K562 (cell line): ENCODE data around the gene SRRT. TPM values are rescaled to one million over a fixed set of nuclear protein-coding genes. Genes with fewer than 3 reads are reported as not detected.

Experiments used
- ARNT ChIP-seq, 2 experiments: fragments of 450-650 bp; IDR thresholded peaks; 2 replicates each; pipeline ENCODE4 v1.6.1; 2016; ENCODE audit warnings: mild to moderate bottlenecking in 1 of 2
- CBFA2T3 ChIP-seq: fragments of 450-650 bp; IDR thresholded peaks from 2 replicates; pipeline ENCODE4 v1.6.1; 2017
- CBX1 ChIP-seq: sonication (generic); IDR thresholded peaks from 2 replicates; pipeline ENCODE4 v1.6.1; 2016; ENCODE audit warnings: antibody characterized with exemption, low read depth, mild to moderate bottlenecking
- E2F8 ChIP-seq: fragments of 450-650 bp; IDR thresholded peaks from 2 replicates; pipeline ENCODE4 v1.7.1; 2018; ENCODE audit warnings: mild to moderate bottlenecking, low read depth; ENCODE audit not compliant: partially characterized antibody
- HCFC1 ChIP-seq: IDR thresholded peaks from 2 replicates; pipeline ENCODE4 v1.6.1; 2012; ENCODE audit warnings: low read depth, low read length, improper control_type of control experiment
- HDAC8 ChIP-seq: fragments of 450-650 bp; IDR thresholded peaks from 2 replicates; pipeline ENCODE4 v1.6.1; 2016; ENCODE audit warnings: mild to moderate bottlenecking, missing genetic modification characterization, moderate library complexity, missing compliant biosample characterization
- HNRNPLL ChIP-seq: fragments of 200-400 bp; formaldehyde crosslinking; IDR thresholded peaks from 2 replicates; pipeline ENCODE4 v1.6.1; 2017; ENCODE audit warnings: low read length, low read depth, mild to moderate bottlenecking; ENCODE audit not compliant: poor library complexity, severe bottlenecking
- KHSRP ChIP-seq: fragments of 450-650 bp; IDR thresholded peaks from 2 replicates; pipeline ENCODE4 v1.6.1; 2017
- KLF10 ChIP-seq: fragments of 250-450 bp; sonication (Bioruptor Pico); IDR thresholded peaks from 2 replicates; pipeline ENCODE4 v1.6.1; 2021; ENCODE audit warnings: matching md5 sums
- MCM3 ChIP-seq: fragments of 450-650 bp; IDR thresholded peaks from 2 replicates; pipeline ENCODE4 v1.6.1; 2016
- MEIS2 ChIP-seq: fragments of 450-650 bp; IDR thresholded peaks from 2 replicates; pipeline ENCODE4 v1.6.1; 2014; ENCODE audit warnings: mild to moderate bottlenecking; ENCODE audit not compliant: partially characterized antibody
- MTA1 ChIP-seq: fragments of 450-650 bp; IDR thresholded peaks from 2 replicates; pipeline ENCODE4 v1.6.1; 2017; ENCODE audit warnings: borderline replicate concordance
- NCOA2 ChIP-seq, 2 experiments: fragments of 450-650 bp; IDR thresholded peaks; 2 replicates each; pipeline ENCODE4 v1.6.1; 2018; ENCODE audit warnings: mild to moderate bottlenecking in 2 of 2, moderate library complexity in 1 of 2; ENCODE audit not compliant: partially characterized antibody in 2 of 2
- NCOR1 ChIP-seq: fragments of 450-650 bp; IDR thresholded peaks from 2 replicates; pipeline ENCODE4 v1.6.1; 2016; ENCODE audit warnings: mild to moderate bottlenecking, moderate library complexity
- NFIX ChIP-seq: fragments of 250-450 bp; sonication (Bioruptor Pico); IDR thresholded peaks from 2 replicates; pipeline ENCODE4 v1.4.0; 2020; ENCODE audit warnings: low read depth, mild to moderate bottlenecking, moderate library complexity
- NFRKB ChIP-seq: fragments of 450-650 bp; IDR thresholded peaks from 2 replicates; pipeline ENCODE4 v1.6.1; 2016; ENCODE audit warnings: low read depth
- PHB ChIP-seq: fragments of 250-450 bp; sonication (Bioruptor Pico); IDR thresholded peaks from 2 replicates; pipeline ENCODE4 v1.5.0; 2021
- SIX5 ChIP-seq, 2 experiments: IDR thresholded peaks; 2 replicates each; pipeline ENCODE4 v1.6.1; 2011; ENCODE audit warnings: low read length in 2 of 2, borderline replicate concordance in 1 of 2, low read depth in 1 of 2, mild to moderate bottlenecking in 1 of 2, moderate library complexity in 1 of 2; ENCODE audit not compliant: insufficient read depth in 1 of 2
- SNRNP70 ChIP-seq: fragments of 200-400 bp; formaldehyde crosslinking; optimal IDR thresholded peaks from 2 replicates; pipeline ENCODE3; 2017; ENCODE audit warnings: low read depth, low read length
- SP2 ChIP-seq: IDR thresholded peaks from 2 replicates; pipeline ENCODE4 v1.6.1; 2011; ENCODE audit warnings: mild to moderate bottlenecking, low read depth, low read length, moderate library complexity; ENCODE audit not compliant: poor library complexity, severe bottlenecking; ENCODE audit errors: extremely low read depth
- TAF9B ChIP-seq: fragments of 450-650 bp; IDR thresholded peaks from 2 replicates; pipeline ENCODE4 v1.6.1; 2018; ENCODE audit warnings: mild to moderate bottlenecking; ENCODE audit not compliant: partially characterized antibody
- TEAD4 ChIP-seq, 2 experiments: sonication (generic) in 1 of 2; formaldehyde crosslinking in 1 of 2; IDR thresholded peaks; 2 replicates each; pipeline versions ENCODE4 v1.6.1 to v1.8.0; 2012 to 2022; ENCODE audit warnings: borderline replicate concordance in 1 of 2, inconsistent platforms in 1 of 2, low read length in 1 of 2, mild to moderate bottlenecking in 1 of 2, missing genetic modification reagents in 1 of 2
- TFE3 ChIP-seq: fragments of 450-650 bp; formaldehyde crosslinking; IDR thresholded peaks from 2 replicates; pipeline ENCODE4 v1.4.0; 2020; ENCODE audit warnings: mild to moderate bottlenecking, mixed read lengths
- TSC22D4 ChIP-seq: fragments of 450-650 bp; IDR thresholded peaks from 2 replicates; pipeline ENCODE4 v1.6.1; 2016; ENCODE audit warnings: missing genetic modification characterization, missing biosample characterization, control low read depth
- ZNF75A ChIP-seq: fragments of 450-650 bp; formaldehyde crosslinking; IDR thresholded peaks from 2 replicates; pipeline ENCODE4 v1.4.0; 2020; ENCODE audit warnings: mild to moderate bottlenecking
- polyA plus RNA-seq, 8 experiments: library from polyadenylated mRNA; depleted of rRNA in 4 of 8; stranded (reverse) in 5 of 8; unstranded in 3 of 8; fragments of >200 nt; fragmentation: Nextera tagmentation in 2 of 8; fragmentation: Illumina TruSeq in 1 of 8; extraction: Ambion mirVana in 2 of 8; extraction: Trizol in 1 of 8; gene quantifications; 2 replicates each; pipeline versions ENCODE4 v1.2.1 to v1.2.3, GENCODE V29; 2011 to 2014; ENCODE audit warnings: inconsistent platforms in 1 of 8, missing spikeins in 1 of 8
- total RNA-seq, 7 experiments: library from RNA; depleted of rRNA in 6 of 7; stranded (reverse); fragments of >200 nt in 6 of 7; fragmentation: Illumina TruSeq in 2 of 7; extraction: Trizol in 2 of 7; gene quantifications; 2 replicates each; pipeline versions ENCODE4 v1.2.1 to v1.2.3, GENCODE V29; 2011 to 2021; ENCODE audit warnings: low replicate concordance in 1 of 7

The SRRT gene
- total and polyA plus RNA-seq, 9 of the 15 experiments (the other 6 are each of a cell fraction or from before 2014, with no cell fraction given), result 10.3 to 263 (median 84.4) TPM

- TF ChIP-seq TAF9B (peak; percentile 83), NCOA2 (IDR thresholded peaks at IDR 0.05; ENCODE audit: partially characterized antibody in 2 of 2) (no peak), NCOR1 (0 out of 2 replicates have a peak, but pooled peaks have one; percentile 17), MCM3 (no peak), SIX5 (IDR thresholded peaks at IDR 0.05; ENCODE audit: borderline replicate concordance in 1 of 2, insufficient read depth in 1 of 2, low read depth in 1 of 2, low read length in 2 of 2) (no peak), TSC22D4 (no peak), MEIS2 (no peak), KLF10 (CRISPR knock-in tag) (no peak), KHSRP (peak; percentile 92), HNRNPLL (no peak), SNRNP70 (no peak), TEAD4 (IDR thresholded peaks at IDR 0.05; ENCODE audit: low read length) (peak; percentile 97), TEAD4 (CRISPR knock-in tag; IDR thresholded peaks at IDR 0.05; ENCODE audit: borderline replicate concordance) (peak; percentile 98), MTA1 (peak; percentile 88), ZNF75A (CRISPR knock-in tag) (no peak), PHB (CRISPR knock-in tag) (no peak), CBFA2T3 (peak; percentile 45), HCFC1 (peak; percentile 9; the same call in 1 of the 2 replicates), SP2 (no peak), NFRKB (peak; percentile 58; the same call in 1 of the 2 replicates), CBX1 (no peak), ARNT (IDR thresholded peaks at IDR 0.05) (no peak; a peak in 1 of 4 replicates), E2F8 (peak; percentile 64), NFIX (CRISPR knock-in tag) (peak; percentile 14; the same call in 1 of the 2 replicates), TFE3 (CRISPR knock-in tag) (peak; percentile 93), HDAC8 (tag) (no peak)
Observed at GRCh38 chr7:100867040-100867775, 7.7 kb upstream of the SRRT start, which contains the start of gene TRIP6 (continued).
